HEK293 (cell line): Measurements from ENCODE around the gene KHDRBS2.

Source experiments
- CTCF ChIA-PET: fragments of 350-600 bp; formaldehyde crosslinking; extraction: SDS; loops from one replicate; lab custom pipeline; 2021; ENCODE audit warnings: antibody characterized with exemption; lab: Yijun Ruan, JAX
- POLR2A ChIA-PET: fragments of 300-600 bp; formaldehyde crosslinking; extraction: SDS; loops from one replicate; lab custom pipeline; 2020; ENCODE audit warnings: antibody characterized with exemption, inconsistent platforms; lab: Yijun Ruan, JAX
- H3K27ac ChIP-seq: fragments of 200-500 bp; sonication (Bioruptor generic); 2 replicates; pipeline ENCODE4 v1.5.1; 2014; ENCODE audit warnings: low read depth, low read length, control low read depth, inconsistent platforms; ENCODE audit errors: extremely low read depth
- H3K36me3 ChIP-seq, 2 experiments: fragments of 200-500 bp in 1 of 2; sonication (Bioruptor generic) in 1 of 2; 1 replicate in 1 of 2; 2 replicates in 1 of 2; pipeline ENCODE4 v1.5.1; 2014 to 2017; ENCODE audit warnings: inconsistent platforms in 2 of 2, low read length in 2 of 2; ENCODE audit not compliant: control insufficient read depth in 2 of 2, insufficient read depth in 1 of 2
- H3K4me1 ChIP-seq: fragments of 200-500 bp; sonication (Bioruptor generic); 2 replicates; pipeline ENCODE4 v1.5.1; 2014; ENCODE audit warnings: mild to moderate bottlenecking, low read length, inconsistent platforms; ENCODE audit not compliant: control insufficient read depth, insufficient read depth
- H3K4me3 ChIP-seq: 2 replicates; pipeline ENCODE4 v1.5.1; 2011; ENCODE audit warnings: low read depth, mild to moderate bottlenecking, control low read depth, low read length, moderate library complexity
- H3K9me3 ChIP-seq: fragments of 200-500 bp; sonication (Bioruptor generic); 2 replicates; pipeline ENCODE4 v1.5.1; 2014; ENCODE audit warnings: low read depth, low read length, inconsistent platforms; ENCODE audit not compliant: control insufficient read depth, insufficient read depth
- HOXC10 ChIP-seq: sonication (generic); formaldehyde crosslinking; IDR thresholded peaks from 2 replicates; pipeline ENCODE4 v1.8.1; 2023; ENCODE audit warnings: mild to moderate bottlenecking, missing genetic modification reagents
- MEIS1 ChIP-seq: sonication (generic); formaldehyde crosslinking; IDR thresholded peaks from 2 replicates; pipeline ENCODE4 v1.8.1; 2022; ENCODE audit warnings: missing genetic modification reagents, mild to moderate bottlenecking, borderline replicate concordance
- PBX3 ChIP-seq: sonication (generic); formaldehyde crosslinking; IDR thresholded peaks from 2 replicates; pipeline ENCODE4 v1.8.1; 2022; ENCODE audit warnings: mild to moderate bottlenecking, moderate library complexity, missing genetic modification reagents
- REST ChIP-seq: fragments of 450-650 bp; formaldehyde crosslinking; IDR thresholded peaks from 2 replicates; pipeline ENCODE4 v1.5.1; 2016; ENCODE audit warnings: missing biosample characterization, missing genetic modification characterization
- SP7 ChIP-seq: fragments of 450-650 bp; formaldehyde crosslinking; IDR thresholded peaks from 2 replicates; pipeline ENCODE4 v1.5.1; 2016; ENCODE audit warnings: missing biosample characterization, missing genetic modification characterization
- ZFP3 ChIP-seq: fragments of 450-650 bp; formaldehyde crosslinking; IDR thresholded peaks from 2 replicates; pipeline ENCODE4 v1.5.1; 2016; ENCODE audit warnings: low read depth, missing biosample characterization, missing genetic modification characterization
- ZIC2 ChIP-seq: fragments of 450-650 bp; formaldehyde crosslinking; IDR thresholded peaks from 2 replicates; pipeline ENCODE4 v1.5.1; 2016; ENCODE audit warnings: missing biosample characterization, missing genetic modification characterization
- ZNF112 ChIP-seq: fragments of 450-650 bp; formaldehyde crosslinking; IDR thresholded peaks from 2 replicates; pipeline ENCODE4 v1.5.0; 2017; ENCODE audit warnings: missing biosample characterization, missing genetic modification characterization
- ZNF132 ChIP-seq: fragments of 450-650 bp; formaldehyde crosslinking; IDR thresholded peaks from 2 replicates; pipeline ENCODE4 v1.5.1; 2017; ENCODE audit warnings: missing biosample characterization, missing genetic modification characterization, borderline replicate concordance
- ZNF140 ChIP-seq: fragments of 450-650 bp; formaldehyde crosslinking; IDR thresholded peaks from 2 replicates; pipeline ENCODE4 v1.5.1; 2016; ENCODE audit warnings: missing biosample characterization, missing genetic modification characterization
- ZNF211 ChIP-seq: fragments of 450-650 bp; formaldehyde crosslinking; IDR thresholded peaks from 2 replicates; pipeline ENCODE4 v1.5.1; 2016; ENCODE audit warnings: low read depth, missing biosample characterization, missing genetic modification characterization
- ZNF24 ChIP-seq: fragments of 450-650 bp; formaldehyde crosslinking; IDR thresholded peaks from 2 replicates; pipeline ENCODE4 v1.5.1; 2016; ENCODE audit warnings: missing biosample characterization, missing genetic modification characterization
- ZNF266 ChIP-seq: fragments of 450-650 bp; formaldehyde crosslinking; IDR thresholded peaks from 2 replicates; pipeline ENCODE4 v1.5.1; 2016; ENCODE audit warnings: missing biosample characterization, missing genetic modification characterization, low read depth
- ZNF423 ChIP-seq: fragments of 450-650 bp; formaldehyde crosslinking; IDR thresholded peaks from 2 replicates; pipeline ENCODE4 v1.5.1; 2016; ENCODE audit warnings: missing biosample characterization, missing genetic modification characterization
- ZNF426 ChIP-seq: fragments of 450-650 bp; formaldehyde crosslinking; IDR thresholded peaks from 2 replicates; pipeline ENCODE4 v1.5.1; 2017; ENCODE audit warnings: missing biosample characterization, missing genetic modification characterization, mild to moderate bottlenecking, inconsistent platforms, moderate library complexity
- ZNF660 ChIP-seq: fragments of 450-650 bp; IDR thresholded peaks from 2 replicates; pipeline ENCODE4 v1.5.1; 2018; ENCODE audit warnings: missing biosample characterization, mild to moderate bottlenecking, missing genetic modification characterization
- ZSCAN23 ChIP-seq: fragments of 450-650 bp; formaldehyde crosslinking; IDR thresholded peaks from 2 replicates; pipeline ENCODE4 v1.5.1; 2016; ENCODE audit warnings: missing biosample characterization, missing genetic modification characterization
- TF ChIP-seq, protein P1 (sequence below): fragments of 450-650 bp; formaldehyde crosslinking; IDR thresholded peaks from 2 replicates; pipeline ENCODE4 v1.5.1; 2017; ENCODE audit warnings: missing biosample characterization, missing genetic modification characterization
- TF ChIP-seq, protein P2 (sequence below): fragments of 450-650 bp; formaldehyde crosslinking; IDR thresholded peaks from 2 replicates; pipeline ENCODE4 v1.5.0; 2017; ENCODE audit warnings: missing biosample characterization, missing genetic modification characterization, borderline replicate concordance

The KHDRBS2 gene

GRCh38 chr6:61675734-61676133 lies 610.3 kb downstream of the KHDRBS2 start:
- ChIA-PET CTCF (no interaction called here), POLR2A (no interaction called here)
- H3K9me3 ChIP-seq, result no peaks in the 10 kb centered on the region
- no peaks in the 10 kb centered on the region for H3K36me3 ChIP-seq
- H3K4me3 ChIP-seq, result no peak overlapping the region
- no peaks in the 10 kb centered on the region for H3K4me1 ChIP-seq
- TF ChIP-seq ZNF660 (no peak), ZIC2 (tag by site-specific recombination) (no peak), SP7 (tag by site-specific recombination) (no peak), PBX3 (CRISPR knock-in tag) (no peak), MEIS1 (CRISPR knock-in tag) (no peak)
- no peak overlapping the region for H3K27ac ChIP-seq

DNA sequence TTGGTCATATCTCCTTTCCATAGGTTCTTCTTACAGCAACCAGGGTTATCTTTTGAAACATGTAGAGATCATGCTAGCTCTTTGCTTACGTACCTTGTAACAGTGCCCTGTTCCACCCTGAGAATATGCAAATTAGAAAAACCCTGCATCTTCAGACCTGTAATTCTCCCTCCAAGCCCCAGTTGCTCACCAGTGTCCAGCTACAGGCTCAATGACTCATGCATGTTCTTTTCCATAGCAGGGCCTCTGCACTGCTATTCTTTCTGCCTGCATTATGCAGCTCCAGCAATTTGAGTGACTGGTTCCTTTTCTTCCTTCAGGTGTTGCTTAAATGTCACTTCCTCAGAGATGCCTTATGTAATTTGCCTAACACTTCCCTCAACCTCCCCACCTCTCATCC lies 636.2 kb downstream of the KHDRBS2 start:
- POLR2A ChIA-PET, result interaction anchor here (0.7 kb wide), 1 partner anchor 58 kb away, joined by 3 read pairs; no protein-coding TSS in a partner anchor
- no peak overlapping the region for H3K27ac ChIP-seq
- H3K4me1 ChIP-seq, result no peaks in the 10 kb centered on the region
- TF ChIP-seq ZNF24 (tag by site-specific recombination), result no peak
- no peak for TF ChIP-seq ZNF426 (tag by site-specific recombination)
- TF ChIP-seq, protein P1, sequence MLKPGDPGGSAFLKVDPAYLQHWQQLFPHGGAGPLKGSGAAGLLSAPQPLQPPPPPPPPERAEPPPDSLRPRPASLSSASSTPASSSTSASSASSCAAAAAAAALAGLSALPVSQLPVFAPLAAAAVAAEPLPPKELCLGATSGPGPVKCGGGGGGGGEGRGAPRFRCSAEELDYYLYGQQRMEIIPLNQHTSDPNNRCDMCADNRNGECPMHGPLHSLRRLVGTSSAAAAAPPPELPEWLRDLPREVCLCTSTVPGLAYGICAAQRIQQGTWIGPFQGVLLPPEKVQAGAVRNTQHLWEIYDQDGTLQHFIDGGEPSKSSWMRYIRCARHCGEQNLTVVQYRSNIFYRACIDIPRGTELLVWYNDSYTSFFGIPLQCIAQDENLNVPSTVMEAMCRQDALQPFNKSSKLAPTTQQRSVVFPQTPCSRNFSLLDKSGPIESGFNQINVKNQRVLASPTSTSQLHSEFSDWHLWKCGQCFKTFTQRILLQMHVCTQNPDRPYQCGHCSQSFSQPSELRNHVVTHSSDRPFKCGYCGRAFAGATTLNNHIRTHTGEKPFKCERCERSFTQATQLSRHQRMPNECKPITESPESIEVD (tag by site-specific recombination), result no peak
- TF ChIP-seq HOXC10 (CRISPR knock-in tag), result no peak
- no peak for TF ChIP-seq ZNF211 (tag by site-specific recombination)
- TF ChIP-seq ZSCAN23 (tag by site-specific recombination), result no peak
- no peak for TF ChIP-seq ZNF132 (tag by site-specific recombination)
- no peak for TF ChIP-seq ZNF112 (tag by site-specific recombination)
- TF ChIP-seq ZNF140 (tag by site-specific recombination), result no peak
- TF ChIP-seq, all 188 proteins: peak for 0
- CTCF ChIA-PET, result no interaction called here
- Histone ChIP-seq H3K9me3 (no peaks in the 10 kb centered on the region), H3K36me3 (no peaks in the 10 kb centered on the region), H3K4me3 (no peak overlapping the region)

GRCh38 chr6:61640463-61640862 lies 645.6 kb downstream of the KHDRBS2 start:
- Histone ChIP-seq H3K9me3 (no peaks in the 10 kb centered on the region), H3K4me1 (no peaks in the 10 kb centered on the region), H3K27ac (no peak overlapping the region), H3K4me3 (no peak overlapping the region), H3K36me3 (no peaks in the 10 kb centered on the region)
- POLR2A ChIA-PET, result no interaction called here
- CTCF ChIA-PET, result no interaction called here
- TF ChIP-seq ZNF266 (tag by site-specific recombination) (no peak), MEIS1 (CRISPR knock-in tag) (no peak), ZFP3 (tag by site-specific recombination) (no peak), ZNF423 (no peak), REST (tag by site-specific recombination) (no peak)
- TF ChIP-seq, protein P2, sequence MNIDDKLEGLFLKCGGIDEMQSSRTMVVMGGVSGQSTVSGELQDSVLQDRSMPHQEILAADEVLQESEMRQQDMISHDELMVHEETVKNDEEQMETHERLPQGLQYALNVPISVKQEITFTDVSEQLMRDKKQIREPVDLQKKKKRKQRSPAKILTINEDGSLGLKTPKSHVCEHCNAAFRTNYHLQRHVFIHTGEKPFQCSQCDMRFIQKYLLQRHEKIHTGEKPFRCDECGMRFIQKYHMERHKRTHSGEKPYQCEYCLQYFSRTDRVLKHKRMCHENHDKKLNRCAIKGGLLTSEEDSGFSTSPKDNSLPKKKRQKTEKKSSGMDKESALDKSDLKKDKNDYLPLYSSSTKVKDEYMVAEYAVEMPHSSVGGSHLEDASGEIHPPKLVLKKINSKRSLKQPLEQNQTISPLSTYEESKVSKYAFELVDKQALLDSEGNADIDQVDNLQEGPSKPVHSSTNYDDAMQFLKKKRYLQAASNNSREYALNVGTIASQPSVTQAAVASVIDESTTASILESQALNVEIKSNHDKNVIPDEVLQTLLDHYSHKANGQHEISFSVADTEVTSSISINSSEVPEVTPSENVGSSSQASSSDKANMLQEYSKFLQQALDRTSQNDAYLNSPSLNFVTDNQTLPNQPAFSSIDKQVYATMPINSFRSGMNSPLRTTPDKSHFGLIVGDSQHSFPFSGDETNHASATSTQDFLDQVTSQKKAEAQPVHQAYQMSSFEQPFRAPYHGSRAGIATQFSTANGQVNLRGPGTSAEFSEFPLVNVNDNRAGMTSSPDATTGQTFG (tag by site-specific recombination), result no peak
